GM18526 (cell line): ENCODE measurements around the gene HOXB7.

ENCODE experiments used
- POLR2A ChIP-seq: IDR thresholded peaks from 3 replicates; pipeline ENCODE4 v1.6.1; 2011; ENCODE audit not compliant: insufficient read length; ENCODE audit errors: extremely low read depth

The HOXB7 gene

DNA sequence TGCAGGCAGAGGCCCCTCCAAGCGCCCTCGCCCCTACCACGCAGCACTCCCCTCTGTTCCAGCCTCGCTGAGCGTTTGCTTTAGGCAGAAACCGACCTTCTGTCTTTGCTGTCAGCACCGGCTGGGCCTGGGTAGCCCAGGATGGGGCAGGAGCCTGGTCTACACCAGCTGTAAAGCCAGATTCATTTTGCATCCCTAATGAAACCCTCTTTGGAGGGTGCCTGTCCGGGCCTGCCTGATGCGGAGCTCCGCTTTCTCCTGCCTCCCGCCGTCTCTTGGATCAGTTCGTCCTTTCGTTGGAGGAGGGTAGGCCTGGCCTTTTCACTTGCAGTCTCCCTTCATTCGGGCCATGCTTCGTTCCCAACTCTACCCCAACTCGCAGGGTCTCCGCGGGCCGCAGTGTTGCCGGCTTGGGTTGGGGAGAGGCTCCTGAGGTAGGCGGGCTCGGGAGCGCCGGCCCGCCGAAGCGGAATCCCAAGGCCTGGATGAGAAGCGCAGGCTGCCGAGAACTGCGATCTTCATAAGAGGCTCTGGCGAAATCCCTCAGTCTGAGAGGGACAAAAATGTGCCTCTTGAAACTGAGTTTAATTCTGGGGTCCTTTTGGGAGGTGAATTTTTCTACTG, 9.1 kb upstream of the HOXB7 start:
- no peak for TF ChIP-seq POLR2A

DNA sequence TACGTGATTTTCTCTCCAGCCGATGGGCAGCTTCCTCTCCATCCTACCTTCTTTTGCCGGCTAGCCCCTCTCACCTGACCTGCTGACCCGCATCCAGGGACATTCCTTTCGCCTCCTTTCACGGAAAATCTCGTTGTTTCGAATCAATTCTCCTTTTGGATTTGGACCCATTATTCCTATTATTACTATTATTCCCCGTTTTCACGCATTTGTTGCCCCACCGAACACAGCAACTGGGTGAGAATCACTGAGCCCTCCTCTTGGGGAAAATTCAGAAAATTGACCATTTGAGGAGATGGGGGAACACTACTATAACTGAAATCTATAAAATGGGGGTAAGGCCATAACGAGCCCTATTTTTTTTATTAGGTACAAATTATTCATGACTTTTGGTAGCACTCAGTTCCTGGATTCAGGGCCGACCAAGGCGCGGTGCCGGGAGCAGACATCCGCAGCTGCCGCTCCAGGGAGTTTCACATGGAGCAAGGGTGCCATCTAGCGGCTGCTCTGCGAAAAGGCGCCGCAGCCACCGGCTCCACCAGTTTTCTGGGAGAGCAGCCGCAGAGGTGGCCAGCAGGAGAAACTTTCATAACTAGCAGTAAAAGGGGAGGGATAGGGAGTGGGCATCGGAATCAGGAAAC, 7.6 kb upstream of the HOXB7 start:
- TF ChIP-seq POLR2A = no peak

DNA sequence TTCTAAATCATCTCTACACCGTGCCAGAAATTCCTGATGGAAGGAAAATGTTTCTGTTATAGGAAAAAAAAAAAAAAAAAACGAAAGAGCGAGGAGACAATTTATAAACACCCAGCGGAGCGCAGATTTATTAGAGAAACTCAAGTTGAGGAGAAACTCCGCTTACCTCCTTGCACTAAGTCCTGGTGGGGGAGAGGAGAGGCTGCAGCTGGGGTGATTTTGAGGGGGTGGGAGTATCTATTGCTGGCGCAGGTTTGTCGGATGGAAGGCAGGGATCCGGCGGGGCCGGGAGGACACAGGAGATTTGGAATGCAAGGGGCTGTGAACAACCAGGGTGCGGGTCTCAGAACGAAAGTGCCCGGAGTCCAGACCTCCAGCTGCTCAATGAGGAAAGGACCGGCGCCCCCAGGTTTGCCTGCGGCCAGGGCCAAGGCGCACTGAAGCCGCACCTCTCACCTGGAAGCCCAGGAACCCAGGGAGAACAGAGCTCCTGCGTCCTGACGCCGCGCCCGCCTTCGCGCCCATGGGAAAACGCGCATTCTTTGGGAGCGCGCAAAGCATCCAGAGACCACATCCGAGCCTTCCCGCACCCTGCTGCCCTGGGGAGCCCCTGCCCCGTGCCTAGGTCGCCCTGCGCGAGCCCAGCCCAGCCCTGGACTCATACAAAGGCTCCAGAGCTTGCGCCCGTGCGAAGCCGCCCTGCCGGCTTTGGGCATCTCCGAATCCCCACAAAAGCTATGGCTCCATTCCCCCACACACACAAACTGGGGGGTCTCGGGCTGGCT, 6.8 kb upstream of the HOXB7 start:
- no peak for TF ChIP-seq POLR2A

DNA sequence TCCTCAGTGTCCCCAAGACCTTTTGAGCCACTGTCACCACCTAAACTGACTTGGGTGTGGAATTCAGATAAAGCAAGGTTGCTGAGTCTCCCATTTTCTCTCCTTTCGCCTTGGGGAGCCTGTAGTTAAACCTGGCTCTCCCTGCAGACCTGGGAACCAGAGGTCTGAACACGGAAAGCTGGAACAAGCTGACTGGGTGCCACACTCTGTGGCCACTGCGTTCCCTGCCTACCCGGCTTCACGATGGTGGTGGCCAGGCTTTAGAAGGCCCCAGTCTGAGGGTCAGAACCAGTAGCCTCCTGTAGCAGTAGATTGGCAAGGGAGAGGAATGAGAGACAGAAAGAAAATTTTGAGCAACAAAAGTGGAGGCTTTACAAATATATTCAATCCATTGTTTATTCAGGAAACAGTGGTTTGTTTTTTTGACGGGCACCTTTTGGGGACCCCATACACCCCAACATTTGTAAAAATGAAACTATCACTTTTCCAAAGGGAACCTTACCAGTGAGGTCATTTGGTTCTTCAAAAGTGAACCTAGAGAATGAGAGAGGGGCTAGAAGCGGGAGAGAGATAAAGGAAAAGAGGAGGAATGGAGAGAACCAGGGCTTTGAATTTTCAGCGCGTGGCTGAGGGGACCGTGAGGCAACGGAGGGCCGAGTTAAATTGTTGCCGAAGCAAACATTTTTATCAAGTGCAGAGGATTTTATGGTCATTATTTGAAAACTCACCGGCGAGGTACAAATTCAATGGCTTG, 6.1 kb upstream of the HOXB7 start:
- TF ChIP-seq POLR2A = no peak

DNA sequence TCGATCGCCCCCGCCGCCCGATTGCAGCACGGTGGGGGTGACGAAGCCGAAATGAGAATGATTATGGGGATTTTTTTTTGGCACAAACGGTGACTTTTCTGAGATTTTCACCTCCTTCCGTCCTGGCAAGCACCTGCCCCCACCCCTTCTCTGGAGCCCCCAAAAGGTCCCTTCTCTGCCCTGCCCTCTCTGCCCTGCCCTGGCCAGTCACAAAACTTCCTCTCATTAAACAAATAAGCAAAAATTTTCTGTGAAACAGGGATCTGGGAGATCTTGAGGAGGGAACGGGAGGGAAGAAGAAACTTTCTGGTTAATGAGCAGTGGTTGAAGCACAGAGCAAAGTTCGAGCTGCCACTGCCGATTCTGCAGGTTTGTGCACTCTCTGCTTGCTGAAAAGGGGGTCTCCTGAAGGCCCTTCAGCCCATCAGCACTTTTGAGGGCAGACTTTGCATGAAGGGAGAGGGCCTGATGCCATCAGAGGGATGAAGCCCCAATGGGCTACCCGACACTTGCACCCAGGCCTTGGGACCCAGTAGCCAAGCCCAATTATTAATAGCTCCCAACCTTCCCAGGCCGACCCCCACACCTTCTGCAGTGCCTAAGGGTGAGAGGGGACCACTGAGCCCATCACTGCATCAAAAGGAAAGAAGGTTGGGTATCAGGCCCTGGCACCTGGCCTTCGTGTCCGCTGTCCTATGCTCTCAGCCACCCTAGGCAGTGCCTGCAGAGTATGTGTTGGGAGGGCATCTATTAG, 5.3 kb upstream of the HOXB7 start:
- TF ChIP-seq POLR2A = no peak

DNA sequence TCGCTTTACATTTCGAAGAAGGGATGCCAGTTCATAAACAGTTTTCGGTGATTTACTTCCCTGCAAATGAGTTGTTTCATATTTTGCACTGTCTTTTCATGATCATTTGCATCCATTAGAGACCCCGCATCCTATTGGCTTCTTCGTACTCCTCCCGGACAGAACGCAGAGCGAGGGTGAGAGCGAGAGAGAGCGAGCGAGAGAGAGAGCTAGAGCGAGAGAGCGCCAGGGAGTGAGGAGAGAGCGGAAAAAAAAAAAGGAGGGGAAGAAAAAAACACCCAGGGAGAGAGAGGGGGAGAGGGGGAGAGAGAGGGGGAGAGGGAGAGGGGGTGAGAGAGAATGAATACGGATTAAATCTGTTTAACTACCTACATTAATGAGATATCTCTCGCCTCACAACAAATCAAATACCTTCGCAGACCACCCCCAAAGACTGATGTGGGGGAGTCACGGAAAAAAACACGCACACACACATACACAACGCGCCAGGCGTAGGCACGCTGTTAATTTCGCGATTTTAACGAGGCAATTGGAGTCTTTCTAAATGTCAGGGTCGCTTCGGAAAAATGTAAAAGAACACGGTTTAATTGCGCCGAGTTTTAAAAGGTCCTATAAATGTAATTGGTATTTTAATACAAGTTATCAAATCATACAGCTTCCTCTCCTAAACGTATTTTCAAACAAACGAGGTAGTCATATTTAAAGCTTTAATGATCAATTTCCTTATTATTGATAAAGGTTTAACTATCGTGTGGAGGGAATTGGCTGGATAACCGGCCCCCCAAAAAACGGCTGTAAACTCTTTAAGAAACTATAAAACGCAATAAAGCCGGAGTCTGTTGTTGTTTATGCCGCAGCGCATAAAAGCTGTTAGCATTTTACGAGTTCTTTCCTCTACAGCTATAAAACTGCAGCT, 4.5 kb upstream of the HOXB7 start, which contains the start of gene HOXB8:
HOXB8 (minus strand) TSS at position 246 of the 916 bp plus-strand sequence. CDS start 588 bp downstream, outside the sequence.
- no peak for TF ChIP-seq POLR2A

DNA sequence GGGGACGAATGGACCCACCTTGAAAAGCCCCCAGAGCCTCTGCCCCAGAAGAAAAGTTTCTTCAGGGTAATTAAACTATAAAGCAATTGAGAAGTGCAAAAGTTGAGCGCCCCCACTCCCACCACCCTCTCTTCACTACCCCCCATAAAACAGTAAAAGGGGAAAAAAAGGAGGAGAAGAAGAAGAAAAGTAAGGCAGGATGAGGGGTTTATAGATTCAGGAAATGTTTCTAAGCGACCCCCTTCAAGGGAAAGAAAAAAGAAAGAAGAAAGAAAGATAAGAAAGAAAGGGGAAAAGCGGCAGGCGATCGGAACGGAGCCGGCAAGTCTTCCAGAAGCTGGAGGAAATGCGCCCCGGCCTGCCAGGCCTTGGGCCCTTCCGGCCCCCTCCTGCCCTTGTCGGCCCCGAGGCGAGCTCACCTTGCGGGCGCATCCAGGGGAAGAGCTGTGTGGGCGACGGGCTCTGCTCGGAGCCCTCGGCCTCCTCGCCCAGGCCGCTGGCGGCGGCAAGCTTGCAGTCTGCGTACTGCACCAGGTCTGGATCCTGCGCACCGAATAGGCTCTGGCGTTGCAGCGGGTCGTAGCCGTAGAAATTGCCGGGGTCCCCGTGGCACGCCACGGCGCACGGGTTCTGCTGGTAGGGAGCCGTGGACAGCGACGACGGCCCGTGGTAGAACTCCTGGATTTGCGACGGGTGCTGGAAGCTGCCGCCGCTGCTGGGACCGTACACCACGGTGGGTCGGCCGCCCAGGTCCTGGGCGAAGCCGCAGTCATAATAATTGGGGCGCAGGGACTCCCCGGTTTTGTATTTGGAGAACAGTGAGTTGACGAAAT, 3.3 kb upstream of the HOXB7 start:
- TF ChIP-seq POLR2A = no peak

DNA sequence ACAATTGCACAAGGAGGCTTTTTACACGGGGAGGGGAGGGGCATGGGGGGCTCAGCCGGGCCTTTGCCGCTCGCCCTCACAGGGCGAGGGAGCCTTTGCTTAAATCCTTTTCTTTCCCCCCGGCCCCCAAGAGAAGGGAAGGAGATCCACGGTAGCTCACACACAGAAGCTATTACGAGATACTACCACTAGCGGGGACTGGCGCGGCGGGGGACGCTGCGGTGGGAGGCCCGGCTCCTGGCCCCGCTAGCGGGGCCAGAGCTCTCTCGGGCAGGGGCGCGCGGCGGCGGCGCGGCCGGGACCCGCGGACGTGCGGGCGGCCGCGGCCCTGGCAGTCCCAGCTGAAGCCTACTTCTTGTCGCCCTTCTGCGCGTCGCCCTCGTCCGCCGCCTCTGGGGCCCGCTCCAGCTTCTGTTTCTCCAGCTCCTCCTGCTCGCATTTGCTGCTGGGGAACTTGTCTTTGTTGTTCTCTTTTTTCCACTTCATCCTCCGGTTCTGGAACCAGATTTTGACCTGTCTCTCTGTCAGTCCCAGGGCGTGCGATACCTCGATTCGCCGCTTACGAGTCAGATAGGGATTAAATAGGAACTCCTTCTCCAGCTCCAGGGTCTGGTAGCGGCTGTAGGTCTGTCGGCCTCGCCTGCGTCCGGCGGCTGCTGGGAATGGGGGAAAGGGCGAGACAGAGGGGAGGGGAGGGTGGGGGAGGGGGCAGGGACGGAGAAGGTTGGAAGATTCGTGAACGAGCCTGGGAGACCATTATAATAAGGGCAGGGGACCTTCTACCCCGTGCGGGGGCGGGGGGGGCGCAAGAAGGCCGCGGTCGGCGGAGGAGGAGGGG, 2.3 kb upstream of the HOXB7 start:
- TF ChIP-seq POLR2A = no peak

DNA sequence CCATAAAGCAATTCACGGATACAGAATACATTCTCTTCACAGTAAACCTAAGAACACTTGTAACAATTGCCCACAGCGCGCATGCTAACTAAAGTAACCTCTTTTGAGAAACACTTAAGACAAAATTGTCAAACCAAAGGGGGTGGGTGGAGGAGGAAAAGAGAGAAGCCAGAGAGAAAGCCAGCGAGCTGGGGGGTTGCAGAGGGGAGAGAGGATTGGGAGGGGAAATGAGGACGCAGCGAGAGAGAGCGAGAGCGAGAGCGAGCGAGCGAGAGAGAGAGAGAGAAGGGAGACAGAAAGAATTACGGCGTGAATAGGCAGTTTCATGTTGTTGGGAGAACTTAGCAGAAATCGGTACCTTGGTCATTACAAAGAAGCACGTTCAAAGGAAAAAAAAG, 1.6 kb upstream of the HOXB7 start:
- no peak for TF ChIP-seq POLR2A

DNA sequence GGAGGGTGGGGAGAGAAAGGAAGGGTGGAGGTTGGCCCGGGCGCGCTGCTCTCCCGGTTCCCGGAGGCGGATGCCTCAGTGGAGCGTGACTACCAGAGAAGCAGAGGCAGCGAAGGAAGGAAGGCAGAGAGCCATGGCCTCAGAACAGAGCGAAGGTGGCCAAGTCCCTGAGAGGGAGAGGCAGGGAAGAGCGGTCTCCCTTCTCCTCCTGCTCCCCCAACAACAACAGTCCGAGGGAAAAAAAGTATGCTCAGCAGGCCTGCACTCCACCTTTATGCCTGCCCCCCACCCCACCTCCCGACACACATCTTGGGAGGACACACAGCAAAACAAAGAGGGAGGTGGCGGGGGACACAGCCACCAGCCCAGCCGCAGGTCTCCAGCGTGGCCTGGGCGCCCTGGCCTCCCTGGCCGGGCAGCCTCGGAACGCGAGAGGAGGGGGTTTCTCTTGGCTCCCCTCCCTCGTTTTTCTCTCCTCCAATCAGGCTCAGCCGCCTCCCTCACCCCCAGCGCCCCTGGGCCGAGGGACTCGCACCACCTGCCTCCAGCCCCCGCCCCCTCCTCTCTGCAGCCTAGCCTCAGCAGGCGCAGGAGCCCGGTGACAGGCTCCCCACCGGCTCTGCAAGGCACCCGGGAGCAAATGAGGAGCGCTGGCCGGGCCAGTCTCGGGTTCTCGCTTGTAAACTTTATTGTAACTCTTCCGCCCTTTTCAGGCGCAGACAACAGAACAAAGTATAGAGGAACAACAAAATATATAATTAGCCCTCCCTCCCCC, 1.1 kb upstream of the HOXB7 start:
- TF ChIP-seq POLR2A = no peak

DNA sequence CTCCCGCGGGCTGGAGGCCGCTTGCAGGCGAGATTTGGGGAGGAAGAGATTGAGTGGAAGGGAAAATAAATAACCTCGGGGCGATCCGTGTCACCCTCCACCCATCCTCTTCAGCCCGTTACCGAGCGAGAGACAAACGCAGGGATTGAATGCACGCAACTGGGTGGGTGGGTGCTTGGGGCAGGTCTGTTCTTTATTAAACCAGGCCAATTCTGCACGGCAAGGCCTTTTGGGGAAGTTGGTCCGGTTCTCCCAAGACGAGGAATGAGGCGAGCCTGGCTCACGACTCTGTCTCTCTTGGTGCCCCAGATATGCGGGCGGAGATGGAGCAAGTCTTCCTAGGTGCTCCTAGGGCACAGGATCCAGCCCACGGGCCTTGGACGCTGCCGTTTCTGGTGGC, 396 bp upstream of the HOXB7 start:
- no peak for TF ChIP-seq POLR2A
